Measurements from ENCODE around the gene FARSB. TPM values are rescaled to one million over a fixed set of nuclear protein-coding genes. Genes with fewer than 3 reads are reported as not detected.

FARSB gene
- total and polyA plus RNA-seq, 2 donors (not counting 3 experiments of a cell fraction or from before 2014, with no cell fraction given) = 12.7 to 29.4 TPM

DNA sequence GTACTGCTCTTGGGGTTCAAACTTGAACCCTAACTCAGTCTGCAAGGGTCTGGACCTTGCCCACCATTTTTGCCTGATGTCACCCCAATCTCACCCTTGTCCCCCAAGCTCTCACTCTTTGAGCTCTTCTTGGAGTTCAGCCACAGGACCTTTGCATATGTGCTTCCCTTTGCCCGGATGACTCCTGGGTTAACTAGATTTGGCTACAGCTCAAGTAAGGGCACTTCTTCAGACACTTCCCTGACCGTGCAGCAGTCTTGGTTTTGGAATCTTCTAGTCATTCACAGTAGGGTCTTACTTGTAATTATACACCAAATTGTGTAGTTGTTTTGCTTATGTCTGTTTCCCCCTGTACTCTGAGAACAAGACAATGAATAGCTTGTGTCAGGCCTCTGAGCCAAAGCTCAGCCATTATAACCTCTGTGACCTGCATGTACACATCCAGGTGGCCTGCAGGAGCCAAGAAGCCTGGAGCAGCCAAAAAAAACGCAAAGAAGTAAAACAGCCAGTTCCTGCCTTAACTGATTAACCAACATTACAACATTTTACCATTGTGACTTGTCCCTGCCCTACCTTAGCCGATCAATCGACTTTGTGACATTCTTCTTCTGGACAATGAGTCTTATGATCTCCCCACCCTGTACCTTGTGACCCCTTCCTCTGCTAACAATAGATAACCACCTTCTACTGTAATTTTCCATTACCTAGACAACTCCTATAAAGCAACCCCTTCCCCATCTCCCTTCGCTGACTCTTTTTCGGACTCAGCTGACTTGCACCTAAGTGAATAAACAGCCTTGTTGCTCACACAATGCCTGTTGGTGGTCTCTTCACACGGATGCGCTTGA is 14.5 kb upstream of the FARSB start:
- Histone ChIP-seq H3K4me2 (ENCODE audit: insufficient read depth, low read length) (no peak overlapping the region), H3K4me3 (replicated peaks in 1 of 3; ENCODE audit: insufficient read depth in 1 of 3, low read depth in 1 of 3, low read length in 3 of 3) (no peak overlapping the region), H3K36me3 (ENCODE audit: control insufficient read depth in 2 of 2, extremely low read depth in 1 of 2, insufficient read depth in 2 of 2, low read length in 2 of 2) (no peaks in the 10 kb centered on the region), H3K9me1 (replicated peaks; ENCODE audit: control insufficient read depth, extremely low read depth, insufficient read depth, low read length) (no peaks in the 10 kb centered on the region), H3K27me3 (ENCODE audit: control insufficient read depth in 2 of 2, insufficient read depth in 2 of 2, low read length in 2 of 2) (peaks cover 28 to 29% of the 10 kb centered on the region in 2 experiments), H3K4me1 (ENCODE audit: control insufficient read depth, extremely low read depth, insufficient read depth, low read length) (peaks cover 4% of the 10 kb centered on the region), H3K27ac (ENCODE audit: insufficient read depth, low read depth, low read length) (no peak overlapping the region), H3K9me3 (replicated peaks; ENCODE audit: control insufficient read depth, insufficient read depth, low read length) (no peaks in the 10 kb centered on the region), H4K20me1 (replicated peaks; ENCODE audit: control insufficient read depth, extremely low read depth, insufficient read depth, low read length) (no peaks in the 10 kb centered on the region), H3K79me2 (ENCODE audit: control insufficient read depth, insufficient read depth, low read length) (no peaks in the 10 kb centered on the region), H2AFZ (ENCODE audit: low read depth, low read length) (no peak overlapping the region), H3K9ac (replicated peaks; ENCODE audit: extremely low read depth, insufficient read depth, low read length) (no peak overlapping the region)
- FAIRE-seq = no peak
- no peak for TF ChIP-seq MYC (IDR thresholded peaks at IDR 0.05; ENCODE audit: low read depth, low read length)
- TF ChIP-seq EZH2 (IDR thresholded peaks at IDR 0.05; ENCODE audit: borderline replicate concordance, low read depth, low read length, severe bottlenecking) = no peak
- no peak for TF ChIP-seq POLR2A (IDR thresholded peaks at IDR 0.05; ENCODE audit: low read depth, low read length)
- no peak for TF ChIP-seq JUN (IDR thresholded peaks at IDR 0.05; ENCODE audit: borderline replicate concordance, insufficient read depth, insufficient read length, low read depth)
- TF ChIP-seq POLR2AphosphoS5 (IDR thresholded peaks at IDR 0.05; ENCODE audit: insufficient read depth, low read depth, low read length) = no peak
- no peak for TF ChIP-seq FOS (IDR thresholded peaks at IDR 0.05; ENCODE audit: borderline replicate concordance, insufficient read depth, low read length)
- dilution Hi-C loops (cut with MboI; ENCODE audit: extremely low pct_ligation_motif_present, low sequenced_read_pairs) = no loop called here
- intact Hi-C loops (cut with micrococcal nuclease) = no loop called here
- DNase-seq (ENCODE audit: low read depth, low spot score) = no peak
- no TSS peak for BruUV-seq (replicated peaks)
- ChIA-PET CTCF (interaction anchor here (0.8 to 1.2 kb wide), 3 partner anchors 20 to 645 kb away, joined by 3 to 5 read pairs (median 4); no protein-coding TSS in a partner anchor), POLR2A (no interaction called here)

- H3K9ac ChIP-seq (replicated peaks; ENCODE audit: extremely low read depth, insufficient read depth, low read length) = no peak overlapping the region
- FAIRE-seq (no peak), DNase-seq (ENCODE audit: low read depth, low spot score) (no peak)
- no peaks in the 10 kb centered on the region for H3K9me1 ChIP-seq (replicated peaks; ENCODE audit: control insufficient read depth, extremely low read depth, insufficient read depth, low read length)
- dilution Hi-C loops (cut with MboI; ENCODE audit: extremely low pct_ligation_motif_present, low sequenced_read_pairs) = no loop called here
- intact Hi-C loops (cut with micrococcal nuclease) = no loop called here
- no peak overlapping the region for H3K27ac ChIP-seq (ENCODE audit: insufficient read depth, low read depth, low read length)
- H3K4me2 ChIP-seq (ENCODE audit: insufficient read depth, low read length) = no peak overlapping the region
- no peak for TF ChIP-seq EZH2 (IDR thresholded peaks at IDR 0.05; ENCODE audit: borderline replicate concordance, low read depth, low read length, severe bottlenecking)
- no peak for TF ChIP-seq JUN (IDR thresholded peaks at IDR 0.05; ENCODE audit: borderline replicate concordance, insufficient read depth, insufficient read length, low read depth)
- TF ChIP-seq MYC (IDR thresholded peaks at IDR 0.05; ENCODE audit: low read depth, low read length) = no peak
- no peak for TF ChIP-seq FOS (IDR thresholded peaks at IDR 0.05; ENCODE audit: borderline replicate concordance, insufficient read depth, low read length)
- TF ChIP-seq GATA2 (IDR thresholded peaks at IDR 0.05; ENCODE audit: insufficient read depth, insufficient read length, low read depth, low read length) = no peak
- no peak for TF ChIP-seq POLR2AphosphoS5 (IDR thresholded peaks at IDR 0.05; ENCODE audit: insufficient read depth, low read depth, low read length)
- no peak for TF ChIP-seq MAX (IDR thresholded peaks at IDR 0.05; ENCODE audit: insufficient read depth, insufficient read length)
- TF ChIP-seq POLR2A (IDR thresholded peaks at IDR 0.05; ENCODE audit: low read depth, low read length) = no peak
- TF ChIP-seq CTCF (IDR thresholded peaks at IDR 0.05; ENCODE audit: extremely low read depth in 1 of 2, insufficient read depth in 1 of 2, low read depth in 1 of 2, low read length in 2 of 2) = no peak
- no TSS peak for BruUV-seq (replicated peaks)
- ChIA-PET CTCF (no interaction called here), POLR2A (no interaction called here)
- no peaks in the 10 kb centered on the region for H3K36me3 ChIP-seq (ENCODE audit: control insufficient read depth in 2 of 2, extremely low read depth in 1 of 2, insufficient read depth in 2 of 2, low read length in 2 of 2)
- peaks cover 27 to 29% of the 10 kb centered on the region in 2 experiments for H3K27me3 ChIP-seq (ENCODE audit: control insufficient read depth in 2 of 2, insufficient read depth in 2 of 2, low read length in 2 of 2)
- H3K79me2 ChIP-seq (ENCODE audit: control insufficient read depth, insufficient read depth, low read length) = no peaks in the 10 kb centered on the region
- H3K4me3 ChIP-seq (replicated peaks in 1 of 3; ENCODE audit: insufficient read depth in 1 of 3, low read depth in 1 of 3, low read length in 3 of 3) = no peak overlapping the region
- no peak overlapping the region for H2AFZ ChIP-seq (ENCODE audit: low read depth, low read length)
- no peaks in the 10 kb centered on the region for H3K9me3 ChIP-seq (replicated peaks; ENCODE audit: control insufficient read depth, insufficient read depth, low read length)
- peaks cover 4% of the 10 kb centered on the region for H3K4me1 ChIP-seq (ENCODE audit: control insufficient read depth, extremely low read depth, insufficient read depth, low read length)
- no peaks in the 10 kb centered on the region for H4K20me1 ChIP-seq (replicated peaks; ENCODE audit: control insufficient read depth, extremely low read depth, insufficient read depth, low read length)
Measured at GRCh38 chr2:222669353-222669752, 13.5 kb upstream of the FARSB start.

All from endothelial cell of umbilical vein (primary cell).